ENCODE measurements around the gene BAIAP2L2. TPM values are rescaled to one million over a fixed set of nuclear protein-coding genes. Genes with fewer than 3 reads are reported as not detected.

BAIAP2L2 gene
- total RNA-seq, 4 donors from 2014 or later, result 0.50 to 1.7 (median 1.1) TPM

GRCh38 chr22:38049812-38050619 is 60.5 kb downstream of the BAIAP2L2 start:
- no peak for DNase-seq
- Histone ChIP-seq H3K9me3 (no peaks in the 10 kb centered on the region), H3K4me3 (replicated peaks in 1 of 3) (no peak overlapping the region), H3K36me3 (no peaks in the 10 kb centered on the region), H3K27me3 (no peaks in the 10 kb centered on the region), H3K27ac (no peak overlapping the region), H3K4me1 (no peaks in the 10 kb centered on the region)
- intact Hi-C loops (cut with DNase I), result no loop called here
- TF ChIP-seq POLR2A (IDR thresholded peaks at IDR 0.05), result no peak
- no peak for TF ChIP-seq CTCF (IDR thresholded peaks at IDR 0.05)
- 81 to 83% methylated on average over 19 to 20 of the region's 20 CpGs for WGBS, 2 donors

GRCh38 chr22:38046070-38046748 is 64.3 kb downstream of the BAIAP2L2 start:
- no peak for DNase-seq
- H3K4me1 ChIP-seq, result no peaks in the 10 kb centered on the region
- H3K36me3 ChIP-seq, result no peaks in the 10 kb centered on the region
- H3K9me3 ChIP-seq, result no peaks in the 10 kb centered on the region
- H3K27me3 ChIP-seq, result no peaks in the 10 kb centered on the region
- intact Hi-C loops (cut with DNase I), result no loop called here
- TF ChIP-seq CTCF (IDR thresholded peaks at IDR 0.05), result no peak
- WGBS, 2 donors, result 72 to 81% methylated on average over 9 to 12 of the region's 14 CpGs
- H3K27ac ChIP-seq, result no peak overlapping the region
- no peak overlapping the region for H3K4me3 ChIP-seq (replicated peaks in 1 of 3)

DNA sequence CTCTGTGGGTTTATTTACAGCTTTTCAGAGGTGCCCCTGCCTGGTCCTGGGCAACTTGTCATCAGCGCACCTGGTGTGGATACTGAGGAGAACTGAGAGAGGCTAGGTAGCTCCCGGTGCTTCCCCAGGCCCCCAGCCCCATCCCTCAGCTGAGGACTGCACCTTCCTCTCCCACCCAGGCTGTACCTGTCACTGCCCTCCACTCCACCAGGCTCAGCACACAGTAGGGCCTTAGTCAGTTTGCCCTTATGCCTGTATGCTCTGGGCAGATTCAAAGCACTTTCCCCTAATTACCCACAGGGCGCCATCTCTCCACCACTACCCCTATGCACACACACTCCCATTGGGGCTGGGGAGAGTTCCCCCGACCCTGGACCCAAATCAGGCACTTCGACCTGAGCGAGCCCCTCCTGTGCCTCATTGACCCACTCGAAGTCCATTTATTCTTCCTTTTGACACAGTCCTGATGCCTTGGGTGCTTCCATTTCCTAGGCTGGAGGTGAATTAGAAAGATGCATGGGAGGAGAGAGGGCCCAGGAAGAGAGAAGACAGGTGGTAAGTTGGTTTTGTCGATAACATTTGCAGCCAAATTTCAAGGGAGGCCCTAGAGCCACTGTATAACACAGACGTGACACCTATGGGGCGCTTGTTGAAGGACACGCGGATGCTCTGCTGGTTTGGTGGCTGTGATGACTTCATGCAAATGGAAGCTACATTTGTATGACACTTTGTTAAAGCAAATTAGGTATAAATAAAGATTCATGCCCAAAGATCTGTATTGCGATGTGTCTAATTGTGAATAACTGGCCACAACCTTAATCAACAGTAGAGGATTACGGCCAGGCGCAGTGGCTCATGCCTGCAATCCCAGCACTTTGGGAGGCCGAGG is 67.1 kb downstream of the BAIAP2L2 start:
- DNase-seq, result no peak
- Histone ChIP-seq H3K36me3 (no peaks in the 10 kb centered on the region), H3K27ac (no peak overlapping the region), H3K4me3 (replicated peaks in 1 of 3) (no peak overlapping the region), H3K27me3 (no peaks in the 10 kb centered on the region), H3K4me1 (peaks cover 0 to 7% of the 10 kb centered on the region in 2 donors), H3K9me3 (no peaks in the 10 kb centered on the region)
- intact Hi-C loops (cut with DNase I), result no loop called here
- 91 to 92% methylated on average over 14 to 16 of the region's 16 CpGs for WGBS, 2 donors
- TF ChIP-seq CTCF (IDR thresholded peaks at IDR 0.05) (no peak), POLR2A (IDR thresholded peaks at IDR 0.05) (no peak)

DNA sequence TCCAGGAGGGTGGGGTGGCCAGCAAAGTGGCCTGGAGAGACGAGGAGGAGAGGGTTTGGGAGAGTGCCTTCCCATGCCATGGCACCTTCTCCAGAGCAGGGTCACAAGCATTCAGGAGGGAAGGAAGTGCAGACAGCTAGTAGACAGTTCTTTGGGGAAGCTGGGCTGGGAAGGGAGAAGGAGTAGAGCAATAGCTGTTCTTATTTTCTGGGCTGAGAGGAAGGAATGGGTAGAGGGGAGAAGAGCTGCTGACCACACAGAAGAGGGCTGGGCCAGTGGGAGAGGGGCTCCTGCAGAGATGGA is 68.0 kb downstream of the BAIAP2L2 start:
- H3K27ac ChIP-seq, result no peak overlapping the region

More for the DNA sequence above, 68.0 kb downstream of the BAIAP2L2 start:
- 81 to 82% methylated on average over 1 of the region's 1 CpG for WGBS, 2 donors
- Histone ChIP-seq H3K4me3 (replicated peaks in 1 of 3) (no peak overlapping the region), H3K9me3 (no peaks in the 10 kb centered on the region), H3K36me3 (no peaks in the 10 kb centered on the region), H3K4me1 (peaks cover 0 to 7% of the 10 kb centered on the region in 2 donors), H3K27me3 (no peaks in the 10 kb centered on the region)
- no peak for TF ChIP-seq POLR2A (IDR thresholded peaks at IDR 0.05)
- no peak for TF ChIP-seq CTCF (IDR thresholded peaks at IDR 0.05)
- DNase-seq, result no peak
- intact Hi-C loops (cut with DNase I), result no loop called here
